Measurements from ENCODE around the gene TMEM169. TPM values are rescaled to one million over a fixed set of nuclear protein-coding genes. Genes with fewer than 3 reads are reported as not detected.

The TMEM169 gene
- total RNA-seq, 4 donors from 2014 or later, result 0.30 to 0.85 (median 0.72) TPM; not detected in 1

GRCh38 chr2:216146573-216146972 lies 64.9 kb downstream of the TMEM169 start:
- WGBS, result 71% methylated on average over 4 of the region's 4 CpGs
- Histone ChIP-seq H3K36me3 (peaks cover 91% of the 10 kb centered on the region), H3K4me1 (no peaks in the 10 kb centered on the region), H3K4me3 (no peak overlapping the region), H3K27me3 (no peaks in the 10 kb centered on the region), H3K9me3 (no peaks in the 10 kb centered on the region), H3K27ac (no peak overlapping the region)
- TF ChIP-seq POLR2A (IDR thresholded peaks at IDR 0.05), result no peak
- TF ChIP-seq POLR2AphosphoS5 (IDR thresholded peaks at IDR 0.05), result no peak
- TF ChIP-seq CTCF (IDR thresholded peaks at IDR 0.05), result no peak
- TF ChIP-seq EP300 (IDR thresholded peaks at IDR 0.05), result no peak
- DNase-seq (ENCODE audit: low spot score in 2 of 2), result no peak

- 95% methylated on average over 5 of the region's 5 CpGs for WGBS
- Histone ChIP-seq H3K27ac (no peak overlapping the region), H3K27me3 (no peaks in the 10 kb centered on the region), H3K9me3 (no peaks in the 10 kb centered on the region), H3K36me3 (peaks cover 88% of the 10 kb centered on the region), H3K4me1 (no peaks in the 10 kb centered on the region), H3K4me3 (no peak overlapping the region)
- no peak for TF ChIP-seq CTCF (IDR thresholded peaks at IDR 0.05)
- TF ChIP-seq POLR2A (IDR thresholded peaks at IDR 0.05), result no peak
- TF ChIP-seq POLR2AphosphoS5 (IDR thresholded peaks at IDR 0.05), result no peak
- TF ChIP-seq EP300 (IDR thresholded peaks at IDR 0.05), result no peak
- DNase-seq (ENCODE audit: low spot score in 2 of 2), result no peak
These were observed 65.7 kb downstream of the TMEM169 start for GRCh38 chr2:216147172-216148131.

GRCh38 chr2:216148983-216149382 lies 67.3 kb downstream of the TMEM169 start:
- Histone ChIP-seq H3K36me3 (peaks cover 87% of the 10 kb centered on the region), H3K9me3 (no peaks in the 10 kb centered on the region), H3K27ac (no peak overlapping the region), H3K4me3 (no peak overlapping the region), H3K4me1 (no peaks in the 10 kb centered on the region), H3K27me3 (no peaks in the 10 kb centered on the region)
- 91% methylated on average over 4 of the region's 4 CpGs for WGBS
- no peak for DNase-seq (ENCODE audit: low spot score in 2 of 2)
- no peak for TF ChIP-seq EP300 (IDR thresholded peaks at IDR 0.05)
- TF ChIP-seq CTCF (IDR thresholded peaks at IDR 0.05), result no peak
- TF ChIP-seq POLR2AphosphoS5 (IDR thresholded peaks at IDR 0.05), result no peak
- no peak for TF ChIP-seq POLR2A (IDR thresholded peaks at IDR 0.05)

- 79% methylated on average over 5 of the region's 5 CpGs for WGBS
- peaks cover 87% of the 10 kb centered on the region for H3K36me3 ChIP-seq
- no peak for TF ChIP-seq EP300 (IDR thresholded peaks at IDR 0.05)
- TF ChIP-seq POLR2A (IDR thresholded peaks at IDR 0.05), result no peak
- no peak for TF ChIP-seq POLR2AphosphoS5 (IDR thresholded peaks at IDR 0.05)
- no peak for TF ChIP-seq CTCF (IDR thresholded peaks at IDR 0.05)
- no peak overlapping the region for H3K27ac ChIP-seq
- no peaks in the 10 kb centered on the region for H3K4me1 ChIP-seq
- H3K27me3 ChIP-seq, result no peaks in the 10 kb centered on the region
- no peak for DNase-seq (ENCODE audit: low spot score in 2 of 2)
- no peaks in the 10 kb centered on the region for H3K9me3 ChIP-seq
- no peak overlapping the region for H3K4me3 ChIP-seq
These were observed 68.0 kb downstream of the TMEM169 start for GRCh38 chr2:216149741-216150140.

GRCh38 chr2:216151313-216152025 lies 69.8 kb downstream of the TMEM169 start:
- no peaks in the 10 kb centered on the region for H3K9me3 ChIP-seq
- 89% methylated on average over 7 of the region's 7 CpGs for WGBS
- H3K27me3 ChIP-seq, result no peaks in the 10 kb centered on the region
- no peak overlapping the region for H3K27ac ChIP-seq
- no peak for DNase-seq (ENCODE audit: low spot score in 2 of 2)
- no peak overlapping the region for H3K4me3 ChIP-seq
- TF ChIP-seq POLR2A (IDR thresholded peaks at IDR 0.05), result no peak
- TF ChIP-seq POLR2AphosphoS5 (IDR thresholded peaks at IDR 0.05), result no peak
- TF ChIP-seq CTCF (IDR thresholded peaks at IDR 0.05), result peak in 1 of 2 donors; percentile 6
- no peak for TF ChIP-seq EP300 (IDR thresholded peaks at IDR 0.05)
- peaks cover 95% of the 10 kb centered on the region for H3K36me3 ChIP-seq
- H3K4me1 ChIP-seq, result no peaks in the 10 kb centered on the region
